HepG2 (cell line): ENCODE data around the gene SLC9B2. TPM values are rescaled to one million over a fixed set of nuclear protein-coding genes. Genes with fewer than 3 reads are reported as not detected.
A peak's percentile ranks its signal among the peaks of the same experiment; 100 is the strongest.

Source experiments
- HMGA1 ChIP-seq: sonication (generic); formaldehyde crosslinking; conservative IDR thresholded peaks from 2 replicates; pipeline ENCODE4 v1.4.0; 2020; ENCODE audit warnings: missing genetic modification reagents
- REPIN1 ChIP-seq: sonication (generic); formaldehyde crosslinking; IDR thresholded peaks from 2 replicates; pipeline ENCODE4 v1.8.0; 2022; ENCODE audit warnings: missing genetic modification reagents, low read depth, mild to moderate bottlenecking, borderline replicate concordance
- RFXAP ChIP-seq: sonication (generic); formaldehyde crosslinking; IDR thresholded peaks from 2 replicates; pipeline ENCODE4 v1.4.0; 2020; ENCODE audit warnings: missing genetic modification reagents, borderline replicate concordance
- ZIK1 ChIP-seq: sonication (generic); formaldehyde crosslinking; IDR thresholded peaks from 2 replicates; pipeline ENCODE4 v1.5.0; 2020; ENCODE audit warnings: mild to moderate bottlenecking, low read depth, missing genetic modification reagents, borderline replicate concordance
- ZNF121 ChIP-seq: sonication (generic); formaldehyde crosslinking; IDR thresholded peaks from 2 replicates; pipeline ENCODE4 v1.5.0; 2020; ENCODE audit warnings: mild to moderate bottlenecking, missing genetic modification reagents
- ZNF354B ChIP-seq: sonication (generic); formaldehyde crosslinking; IDR thresholded peaks from 2 replicates; pipeline ENCODE4 v1.8.0; 2022; ENCODE audit warnings: mild to moderate bottlenecking, missing genetic modification reagents
- ZNF501 ChIP-seq: sonication (generic); formaldehyde crosslinking; IDR thresholded peaks from 2 replicates; pipeline ENCODE4 v1.5.1; 2020; ENCODE audit warnings: mild to moderate bottlenecking, moderate library complexity, missing genetic modification reagents
- ZNF543 ChIP-seq: sonication (generic); formaldehyde crosslinking; IDR thresholded peaks from 2 replicates; pipeline ENCODE4 v1.4.0; 2020; ENCODE audit warnings: mild to moderate bottlenecking, missing genetic modification reagents
- ZNF737 ChIP-seq: sonication (generic); formaldehyde crosslinking; IDR thresholded peaks from 2 replicates; pipeline ENCODE4 v1.5.0; 2020; ENCODE audit warnings: missing genetic modification reagents, mild to moderate bottlenecking, borderline replicate concordance
- ZNF75D ChIP-seq: sonication (generic); formaldehyde crosslinking; IDR thresholded peaks from 2 replicates; pipeline ENCODE4 v1.8.1; 2023; ENCODE audit warnings: missing genetic modification reagents, mild to moderate bottlenecking, borderline replicate concordance
- polyA plus RNA-seq, 8 experiments: library from polyadenylated mRNA; depleted of rRNA in 3 of 8; stranded (reverse) in 7 of 8; unstranded in 1 of 8; fragments of >200 nt; fragmentation: Illumina TruSeq in 4 of 8; extraction: Trizol in 4 of 8; gene quantifications; 2 replicates each; pipeline versions ENCODE4 v1.2.1 to v1.2.3, GENCODE V29; 2011 to 2016; ENCODE audit warnings: low read depth in 4 of 8, missing spikeins in 1 of 8, mixed read lengths in 1 of 8; ENCODE audit not compliant: insufficient read depth in 1 of 8
- total RNA-seq, 5 experiments: library from RNA; depleted of rRNA; stranded (reverse); fragments of >200 nt; fragmentation: Illumina TruSeq; extraction: Trizol; gene quantifications; 2 replicates each; pipeline ENCODE4 v1.2.3, GENCODE V29; 2016; ENCODE audit warnings: low read depth in 1 of 5
- TF ChIP-seq, protein P1 (sequence below): sonication (generic); formaldehyde crosslinking; IDR thresholded peaks from 2 replicates; pipeline ENCODE4 v1.4.0; 2020; ENCODE audit warnings: missing genetic modification reagents
- TF ChIP-seq, protein P2 (sequence below): sonication (generic); formaldehyde crosslinking; IDR thresholded peaks from 2 replicates; pipeline ENCODE4 v1.8.0; 2022; ENCODE audit warnings: mild to moderate bottlenecking, missing genetic modification reagents
- TF ChIP-seq, protein P3 (sequence below), 2 experiments: IDR thresholded peaks; 2 replicates each; pipeline ENCODE4 v1.6.1; 2011 to 2012; ENCODE audit warnings: low read length in 2 of 2, borderline replicate concordance in 1 of 2, low read depth in 1 of 2, mild to moderate bottlenecking in 1 of 2, moderate library complexity in 1 of 2
- TF ChIP-seq, protein P4 (sequence below): sonication (generic); formaldehyde crosslinking; IDR thresholded peaks from 2 replicates; pipeline ENCODE4 v1.8.1; 2023; ENCODE audit warnings: mild to moderate bottlenecking, inconsistent platforms, moderate library complexity, missing genetic modification reagents, borderline replicate concordance

The SLC9B2 gene
- total and polyA plus RNA-seq, 2 of the 13 experiments (the other 11 are each of a cell fraction or from before 2014, with no cell fraction given), result 23.5 to 38.5 TPM

DNA sequence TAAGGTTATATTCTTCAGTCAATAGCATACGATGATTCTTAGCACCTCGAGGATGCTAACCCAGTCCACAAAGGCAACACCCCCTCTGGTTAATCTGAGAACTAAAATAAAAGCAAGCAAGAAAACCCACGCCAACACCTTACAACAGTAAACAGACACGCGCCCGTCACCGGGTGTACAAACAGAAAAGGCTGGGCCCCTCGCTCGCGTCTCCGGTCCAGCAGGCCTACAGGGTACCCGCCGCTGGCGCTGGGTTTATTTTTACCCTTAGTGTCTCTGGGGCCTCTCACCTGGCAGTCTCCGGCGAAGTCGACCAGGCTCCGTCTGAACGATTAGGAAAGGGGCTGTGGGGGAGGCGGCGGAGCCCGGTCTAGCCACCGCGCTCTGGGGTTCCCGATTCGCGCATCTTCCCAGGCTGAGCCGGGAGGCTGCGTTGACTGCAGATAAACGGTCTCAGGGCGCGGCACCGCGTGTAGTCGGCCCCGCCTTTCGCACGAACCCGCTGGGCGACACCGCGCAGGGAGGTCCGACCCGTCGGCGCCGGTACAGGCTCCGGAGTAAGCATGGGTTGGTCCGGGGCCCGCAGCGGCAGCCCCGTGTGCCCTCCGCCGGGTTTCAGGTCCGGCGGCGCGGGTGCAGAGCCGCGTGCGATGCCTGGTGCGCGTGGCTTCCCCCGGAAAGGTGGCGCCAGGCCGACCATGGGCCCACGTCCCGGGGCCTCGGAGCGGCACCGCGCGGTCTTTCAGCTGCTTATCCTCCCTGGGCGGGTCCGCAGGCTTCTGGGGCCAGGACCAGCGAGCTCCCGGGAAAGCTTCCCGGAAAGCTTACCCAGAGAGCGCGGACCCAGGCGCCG lies 441 bp downstream of the SLC9B2 start (continued):
- TF ChIP-seq, protein P1, sequence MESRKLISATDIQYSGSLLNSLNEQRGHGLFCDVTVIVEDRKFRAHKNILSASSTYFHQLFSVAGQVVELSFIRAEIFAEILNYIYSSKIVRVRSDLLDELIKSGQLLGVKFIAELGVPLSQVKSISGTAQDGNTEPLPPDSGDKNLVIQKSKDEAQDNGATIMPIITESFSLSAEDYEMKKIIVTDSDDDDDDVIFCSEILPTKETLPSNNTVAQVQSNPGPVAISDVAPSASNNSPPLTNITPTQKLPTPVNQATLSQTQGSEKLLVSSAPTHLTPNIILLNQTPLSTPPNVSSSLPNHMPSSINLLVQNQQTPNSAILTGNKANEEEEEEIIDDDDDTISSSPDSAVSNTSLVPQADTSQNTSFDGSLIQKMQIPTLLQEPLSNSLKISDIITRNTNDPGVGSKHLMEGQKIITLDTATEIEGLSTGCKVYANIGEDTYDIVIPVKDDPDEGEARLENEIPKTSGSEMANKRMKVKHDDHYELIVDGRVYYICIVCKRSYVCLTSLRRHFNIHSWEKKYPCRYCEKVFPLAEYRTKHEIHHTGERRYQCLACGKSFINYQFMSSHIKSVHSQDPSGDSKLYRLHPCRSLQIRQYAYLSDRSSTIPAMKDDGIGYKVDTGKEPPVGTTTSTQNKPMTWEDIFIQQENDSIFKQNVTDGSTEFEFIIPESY (CRISPR knock-in tag), result no peak
- TF ChIP-seq, protein P2, sequence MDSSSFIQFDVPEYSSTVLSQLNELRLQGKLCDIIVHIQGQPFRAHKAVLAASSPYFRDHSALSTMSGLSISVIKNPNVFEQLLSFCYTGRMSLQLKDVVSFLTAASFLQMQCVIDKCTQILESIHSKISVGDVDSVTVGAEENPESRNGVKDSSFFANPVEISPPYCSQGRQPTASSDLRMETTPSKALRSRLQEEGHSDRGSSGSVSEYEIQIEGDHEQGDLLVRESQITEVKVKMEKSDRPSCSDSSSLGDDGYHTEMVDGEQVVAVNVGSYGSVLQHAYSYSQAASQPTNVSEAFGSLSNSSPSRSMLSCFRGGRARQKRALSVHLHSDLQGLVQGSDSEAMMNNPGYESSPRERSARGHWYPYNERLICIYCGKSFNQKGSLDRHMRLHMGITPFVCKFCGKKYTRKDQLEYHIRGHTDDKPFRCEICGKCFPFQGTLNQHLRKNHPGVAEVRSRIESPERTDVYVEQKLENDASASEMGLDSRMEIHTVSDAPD (CRISPR knock-in tag), result no peak
- no peak for TF ChIP-seq ZNF737
- no peak for TF ChIP-seq ZNF354B (CRISPR knock-in tag)
- TF ChIP-seq ZIK1 (CRISPR knock-in tag), result peak; percentile 55; the same call in 1 of the 2 replicates
- peak; percentile 58; the same call in 1 of the 2 replicates for TF ChIP-seq REPIN1 (CRISPR knock-in tag)
- no peak for TF ChIP-seq RFXAP
- TF ChIP-seq ZNF121 (CRISPR knock-in tag), result no peak
- TF ChIP-seq, protein P3, sequence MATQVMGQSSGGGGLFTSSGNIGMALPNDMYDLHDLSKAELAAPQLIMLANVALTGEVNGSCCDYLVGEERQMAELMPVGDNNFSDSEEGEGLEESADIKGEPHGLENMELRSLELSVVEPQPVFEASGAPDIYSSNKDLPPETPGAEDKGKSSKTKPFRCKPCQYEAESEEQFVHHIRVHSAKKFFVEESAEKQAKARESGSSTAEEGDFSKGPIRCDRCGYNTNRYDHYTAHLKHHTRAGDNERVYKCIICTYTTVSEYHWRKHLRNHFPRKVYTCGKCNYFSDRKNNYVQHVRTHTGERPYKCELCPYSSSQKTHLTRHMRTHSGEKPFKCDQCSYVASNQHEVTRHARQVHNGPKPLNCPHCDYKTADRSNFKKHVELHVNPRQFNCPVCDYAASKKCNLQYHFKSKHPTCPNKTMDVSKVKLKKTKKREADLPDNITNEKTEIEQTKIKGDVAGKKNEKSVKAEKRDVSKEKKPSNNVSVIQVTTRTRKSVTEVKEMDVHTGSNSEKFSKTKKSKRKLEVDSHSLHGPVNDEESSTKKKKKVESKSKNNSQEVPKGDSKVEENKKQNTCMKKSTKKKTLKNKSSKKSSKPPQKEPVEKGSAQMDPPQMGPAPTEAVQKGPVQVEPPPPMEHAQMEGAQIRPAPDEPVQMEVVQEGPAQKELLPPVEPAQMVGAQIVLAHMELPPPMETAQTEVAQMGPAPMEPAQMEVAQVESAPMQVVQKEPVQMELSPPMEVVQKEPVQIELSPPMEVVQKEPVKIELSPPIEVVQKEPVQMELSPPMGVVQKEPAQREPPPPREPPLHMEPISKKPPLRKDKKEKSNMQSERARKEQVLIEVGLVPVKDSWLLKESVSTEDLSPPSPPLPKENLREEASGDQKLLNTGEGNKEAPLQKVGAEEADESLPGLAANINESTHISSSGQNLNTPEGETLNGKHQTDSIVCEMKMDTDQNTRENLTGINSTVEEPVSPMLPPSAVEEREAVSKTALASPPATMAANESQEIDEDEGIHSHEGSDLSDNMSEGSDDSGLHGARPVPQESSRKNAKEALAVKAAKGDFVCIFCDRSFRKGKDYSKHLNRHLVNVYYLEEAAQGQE (IDR thresholded peaks at IDR 0.05; ENCODE audit: borderline replicate concordance in 1 of 2, low read depth in 1 of 2, low read length in 2 of 2), result no peak
- no peak for TF ChIP-seq ZNF543 (CRISPR knock-in tag)
- TF ChIP-seq HMGA1 (CRISPR knock-in tag), result no peak
- peak; percentile 94 for TF ChIP-seq ZNF501 (CRISPR knock-in tag)
- TF ChIP-seq, protein P4, sequence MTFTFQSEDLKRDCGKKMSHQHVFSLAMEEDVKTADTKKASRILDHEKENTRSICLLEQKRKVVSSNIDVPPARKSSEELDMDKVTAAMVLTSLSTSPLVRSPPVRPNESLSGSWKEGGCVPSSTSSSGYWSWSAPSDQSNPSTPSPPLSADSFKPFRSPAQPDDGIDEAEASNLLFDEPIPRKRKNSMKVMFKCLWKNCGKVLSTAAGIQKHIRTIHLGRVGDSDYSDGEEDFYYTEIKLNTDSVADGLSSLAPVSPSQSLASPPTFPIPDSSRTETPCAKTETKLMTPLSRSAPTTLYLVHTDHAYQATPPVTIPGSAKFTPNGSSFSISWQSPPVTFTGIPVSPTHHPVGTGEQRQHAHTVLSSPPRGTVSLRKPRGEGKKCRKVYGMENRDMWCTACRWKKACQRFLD (CRISPR knock-in tag), result peak; percentile 92; the same call in 1 of the 2 replicates
- TF ChIP-seq ZNF75D (CRISPR knock-in tag), result no peak
